Endothelial cell (in vitro differentiated cells): ENCODE results near the gene UPF1. TPM values are rescaled to one million over a fixed set of nuclear protein-coding genes. Genes with fewer than 3 reads are reported as not detected.

Experiments
- DNase-seq: peaks from one replicate; pipeline ENCODE4 v3.0.0; 2021; ENCODE audit warnings: low spot score
- H3K27ac Mint-ChIP-seq: one replicate; pipeline ENCODE4 v1.8.0; 2021; ENCODE audit warnings: mixed read lengths, inconsistent platforms; ENCODE audit not compliant: unreplicated experiment
- H3K27me3 Mint-ChIP-seq: one replicate; pipeline ENCODE4 v1.8.0; 2021; ENCODE audit warnings: mild to moderate bottlenecking, moderate library complexity, mixed read lengths, inconsistent platforms; ENCODE audit not compliant: unreplicated experiment
- H3K36me3 Mint-ChIP-seq: one replicate; pipeline ENCODE4 v1.8.0; 2021; ENCODE audit warnings: mild to moderate bottlenecking, low read depth, mixed read lengths, inconsistent platforms; ENCODE audit not compliant: unreplicated experiment
- H3K4me1 Mint-ChIP-seq: one replicate; pipeline ENCODE4 v1.8.0; 2021; ENCODE audit warnings: mild to moderate bottlenecking, mixed read lengths, inconsistent platforms; ENCODE audit not compliant: unreplicated experiment
- H3K4me3 Mint-ChIP-seq: one replicate; pipeline ENCODE4 v1.8.0; 2021; ENCODE audit warnings: mild to moderate bottlenecking, mixed read lengths, inconsistent platforms; ENCODE audit not compliant: unreplicated experiment
- H3K9me3 Mint-ChIP-seq: one replicate; pipeline ENCODE4 v1.8.0; 2021; ENCODE audit warnings: mixed read lengths, inconsistent platforms; ENCODE audit not compliant: unreplicated experiment
- total RNA-seq: library from RNA; stranded (reverse); fragmentation: NEBNext Ultra II Directional; extraction: Animal tissue kit (Norgen Biotek cat#: 25700); gene quantifications from one replicate; pipeline ENCODE4 v1.2.1, GENCODE V29; 2021; ENCODE audit not compliant: unreplicated experiment
- TF ChIP-seq, protein P1 (sequence below): fragments of 200-600 bp; sonication (generic); IDR thresholded peaks from one replicate; pipeline ENCODE4 v1.5.0; 2021; ENCODE audit warnings: antibody characterized with exemption; ENCODE audit not compliant: unreplicated experiment

UPF1 gene
- total RNA-seq, 1 donor from 2014 or later: 69.8 TPM

DNA sequence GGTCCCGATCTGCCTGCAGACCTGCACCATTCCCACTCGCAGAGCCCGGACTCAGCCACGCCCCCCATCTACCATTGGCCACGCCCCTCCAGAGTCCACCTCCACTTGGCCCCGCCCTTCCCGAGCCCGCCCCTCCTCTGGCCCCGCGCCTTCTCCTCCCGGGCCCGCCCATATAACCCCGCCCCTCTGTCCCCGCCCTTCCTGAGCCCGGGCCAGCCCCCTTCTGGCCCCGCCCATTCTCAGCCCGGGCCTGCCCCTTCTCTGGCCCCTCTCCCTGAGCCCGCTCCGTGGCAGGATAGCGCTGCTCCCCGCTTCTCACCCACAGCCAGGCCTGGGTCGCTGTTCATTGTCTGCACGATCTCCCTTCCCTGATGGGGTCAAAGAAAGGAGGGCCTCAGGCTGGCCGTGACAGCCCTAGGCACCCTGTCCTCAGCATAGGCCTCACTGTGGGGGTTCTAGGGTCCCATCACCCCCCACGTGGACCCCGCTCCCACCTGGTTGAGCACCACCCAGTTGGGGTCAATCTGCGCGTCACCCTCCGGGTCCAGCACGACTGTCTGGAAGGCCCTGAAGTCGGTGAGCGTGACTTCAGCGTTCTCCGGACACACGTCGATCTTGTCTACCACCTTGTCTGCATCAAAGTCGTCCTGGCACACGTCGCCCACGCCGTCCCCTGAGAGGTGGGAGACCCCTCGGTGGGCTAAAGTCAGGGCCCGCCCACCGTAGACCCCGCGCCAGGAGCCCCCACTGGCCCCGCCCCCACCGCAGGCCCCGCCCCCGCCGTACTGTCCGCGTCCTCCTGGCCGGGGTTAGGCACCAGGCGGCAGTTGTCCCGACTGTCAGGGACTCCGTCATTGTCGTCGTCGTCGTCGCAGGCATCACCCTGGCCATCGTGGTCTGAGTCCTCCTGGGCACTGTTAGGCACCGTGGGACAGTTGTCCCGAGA lies 46.3 kb upstream of the UPF1 start:
- peak; percentile 73 for DNase-seq
- H3K27ac Mint-ChIP-seq: no peak overlapping the region
- H3K36me3 Mint-ChIP-seq: no peaks in the 10 kb centered on the region
- no peaks in the 10 kb centered on the region for H3K9me3 Mint-ChIP-seq
- peaks cover 6% of the 10 kb centered on the region for H3K4me1 Mint-ChIP-seq
- TF ChIP-seq, protein P1, sequence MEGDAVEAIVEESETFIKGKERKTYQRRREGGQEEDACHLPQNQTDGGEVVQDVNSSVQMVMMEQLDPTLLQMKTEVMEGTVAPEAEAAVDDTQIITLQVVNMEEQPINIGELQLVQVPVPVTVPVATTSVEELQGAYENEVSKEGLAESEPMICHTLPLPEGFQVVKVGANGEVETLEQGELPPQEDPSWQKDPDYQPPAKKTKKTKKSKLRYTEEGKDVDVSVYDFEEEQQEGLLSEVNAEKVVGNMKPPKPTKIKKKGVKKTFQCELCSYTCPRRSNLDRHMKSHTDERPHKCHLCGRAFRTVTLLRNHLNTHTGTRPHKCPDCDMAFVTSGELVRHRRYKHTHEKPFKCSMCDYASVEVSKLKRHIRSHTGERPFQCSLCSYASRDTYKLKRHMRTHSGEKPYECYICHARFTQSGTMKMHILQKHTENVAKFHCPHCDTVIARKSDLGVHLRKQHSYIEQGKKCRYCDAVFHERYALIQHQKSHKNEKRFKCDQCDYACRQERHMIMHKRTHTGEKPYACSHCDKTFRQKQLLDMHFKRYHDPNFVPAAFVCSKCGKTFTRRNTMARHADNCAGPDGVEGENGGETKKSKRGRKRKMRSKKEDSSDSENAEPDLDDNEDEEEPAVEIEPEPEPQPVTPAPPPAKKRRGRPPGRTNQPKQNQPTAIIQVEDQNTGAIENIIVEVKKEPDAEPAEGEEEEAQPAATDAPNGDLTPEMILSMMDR: no peak
- H3K27me3 Mint-ChIP-seq: peaks cover 43% of the 10 kb centered on the region
- H3K4me3 Mint-ChIP-seq: no peak overlapping the region

DNA sequence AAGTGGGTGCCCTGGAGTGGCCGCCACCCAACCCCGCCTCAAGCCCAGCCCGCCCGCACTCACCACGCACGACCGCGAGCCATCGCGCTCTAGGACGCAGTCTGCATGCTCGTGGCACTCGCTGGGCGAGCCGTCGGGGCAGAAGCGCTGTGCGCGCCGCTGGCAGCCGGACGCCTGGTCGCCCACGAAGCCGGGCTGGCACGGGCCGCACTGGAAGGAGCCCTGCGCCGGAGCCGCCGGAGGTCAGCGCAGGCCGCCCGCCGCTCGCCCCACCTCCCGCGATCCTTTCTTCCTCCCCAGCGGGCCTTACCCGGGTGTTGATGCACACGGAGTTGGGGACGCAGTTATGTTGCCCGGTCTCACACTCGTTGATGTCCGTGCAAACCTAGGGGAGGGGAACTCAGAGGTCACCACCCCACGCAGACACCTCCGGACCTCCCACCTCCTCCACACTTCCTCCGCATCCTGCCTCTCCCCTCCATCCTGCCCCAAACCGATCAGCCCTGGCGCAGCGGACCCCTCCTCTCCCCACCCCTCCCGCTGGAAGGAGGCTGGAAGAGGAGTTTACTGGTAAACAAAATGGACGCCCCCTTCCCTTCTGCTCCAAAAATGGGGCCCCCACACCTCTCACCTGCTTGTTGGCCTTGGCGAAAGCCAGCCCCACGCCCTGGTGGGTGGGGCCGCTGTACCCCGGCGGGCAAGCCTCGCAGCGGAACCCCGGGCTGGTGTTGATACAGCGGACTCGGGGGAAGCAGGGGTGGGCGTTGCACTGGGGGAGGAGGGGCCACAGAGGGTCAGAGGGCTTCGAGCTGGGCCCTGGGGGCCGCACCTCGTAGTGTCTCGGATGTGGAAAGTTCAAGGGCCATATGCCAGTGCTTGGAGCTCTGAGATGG lies 43.0 kb upstream of the UPF1 start:
- no peak for DNase-seq
- Mint-ChIP-seq H3K27ac (no peak overlapping the region), H3K9me3 (no peaks in the 10 kb centered on the region), H3K4me1 (peaks cover 6% of the 10 kb centered on the region), H3K36me3 (no peaks in the 10 kb centered on the region), H3K27me3 (peaks cover 50% of the 10 kb centered on the region), H3K4me3 (peak overlapping the region; percentile 79)
- TF ChIP-seq, protein P1: no peak

GRCh38 chr19:18789422-18789869 lies 42.3 kb upstream of the UPF1 start:
- no peaks in the 10 kb centered on the region for H3K36me3 Mint-ChIP-seq
- H3K27ac Mint-ChIP-seq: no peak overlapping the region
- H3K9me3 Mint-ChIP-seq: no peaks in the 10 kb centered on the region
- peaks cover 48% of the 10 kb centered on the region for H3K27me3 Mint-ChIP-seq
- TF ChIP-seq, protein P1: no peak
- H3K4me1 Mint-ChIP-seq: peaks cover 6% of the 10 kb centered on the region
- DNase-seq: no peak
- peak overlapping the region; percentile 79 for H3K4me3 Mint-ChIP-seq

GRCh38 chr19:18789883-18790565 lies 41.7 kb upstream of the UPF1 start:
- peak overlapping the region; percentile 57 for H3K4me3 Mint-ChIP-seq
- no peak for DNase-seq
- H3K9me3 Mint-ChIP-seq: no peaks in the 10 kb centered on the region

More at GRCh38 chr19:18789883-18790565, 41.7 kb upstream of the UPF1 start:
- H3K4me1 Mint-ChIP-seq: peaks cover 6% of the 10 kb centered on the region
- H3K27ac Mint-ChIP-seq: peak overlapping the region; percentile 2
- peaks cover 46% of the 10 kb centered on the region for H3K27me3 Mint-ChIP-seq
- TF ChIP-seq, protein P1: no peak
- no peaks in the 10 kb centered on the region for H3K36me3 Mint-ChIP-seq
